Fibroblast of mammary gland (primary cell): ENCODE data around the gene RHOF.
A peak's percentile ranks its signal among the peaks of the same experiment; 100 is the strongest.
"Not testable (repeated sequence)": the region's sequence is repeated elsewhere in the genome, so short reads cannot be mapped to it uniquely, and the experiment has no call there.

Source experiments
- DNase-seq: peaks from one replicate; pipeline ENCODE4 v3.0.0-alpha.2; 2010; ENCODE audit warnings: low read depth
- H3K4me3 ChIP-seq: 2 replicates; pipeline ENCODE4 v1.5.1; 2011; ENCODE audit warnings: low read depth, mild to moderate bottlenecking, low read length, moderate library complexity; ENCODE audit not compliant: control insufficient read depth
- CTCF ChIP-seq: conservative IDR thresholded peaks from 2 replicates; pipeline ENCODE4 v1.5.1; 2011; ENCODE audit warnings: low read depth, low read length, inconsistent platforms; ENCODE audit not compliant: control insufficient read depth, insufficient read depth

Gene RHOF

GRCh38 chr12:121765573-121765972, 27.9 kb downstream of the RHOF start:
- no peak for TF ChIP-seq CTCF
- no peak overlapping the region for H3K4me3 ChIP-seq
- DNase-seq = peak; percentile 97

GRCh38 chr12:121764808-121765207, 28.7 kb downstream of the RHOF start:
- TF ChIP-seq CTCF = no peak
- DNase-seq = no peak
- H3K4me3 ChIP-seq = no peak overlapping the region

- no peak for DNase-seq
- no peak for TF ChIP-seq CTCF
- no peak overlapping the region for H3K4me3 ChIP-seq
Observed at GRCh38 chr12:121762269-121762668, 31.2 kb downstream of the RHOF start.

GRCh38 chr12:121758536-121758935, 35.0 kb downstream of the RHOF start:
- H3K4me3 ChIP-seq, DNase-seq: not testable (repeated sequence)

GRCh38 chr12:121755591-121755990, 37.9 kb downstream of the RHOF start:
- DNase-seq = no peak
- TF ChIP-seq CTCF = no peak
- no peak overlapping the region for H3K4me3 ChIP-seq

- DNase-seq = no peak
- H3K4me3 ChIP-seq = no peak overlapping the region
- TF ChIP-seq CTCF = no peak
Observed at GRCh38 chr12:121754836-121755235, 38.7 kb downstream of the RHOF start.

GRCh38 chr12:121753844-121754264, 39.6 kb downstream of the RHOF start:
- no peak for TF ChIP-seq CTCF
- H3K4me3 ChIP-seq = no peak overlapping the region
- no peak for DNase-seq
